ENCODE results near the gene PDE4D. TPM values are rescaled to one million over a fixed set of nuclear protein-coding genes. Genes with fewer than 3 reads are reported as not detected.

PDE4D gene
- total and polyA plus RNA-seq, 12 donors: 1.2 to 18.9 (median 2.1) TPM

- Histone ChIP-seq H3K27me3 (no peaks in the 10 kb centered on the region), H3K27ac (no peak overlapping the region), H3K36me3 (replicated peaks in 1 of 2) (no peaks in the 10 kb centered on the region), H3K9me3 (replicated peaks in 1 of 3) (no peaks in the 10 kb centered on the region), H3K4me1 (replicated peaks in 1 of 2) (no peaks in the 10 kb centered on the region), H3K4me3 (no peak overlapping the region)
- 57 to 75% (median 67%) methylated on average over 5 of the region's 5 CpGs for WGBS, 4 donors
- DNase-seq: no peak
- no peak for TF ChIP-seq POLR2A (IDR thresholded peaks at IDR 0.05)
- no peak for TF ChIP-seq CTCF (IDR thresholded peaks at IDR 0.05)
- intact Hi-C loops (cut with DNase I): no loop called here
Observed at GRCh38 chr5:59436364-59437148, 457.0 kb downstream of the PDE4D start.

GRCh38 chr5:59433174-59433573 lies 460.4 kb downstream of the PDE4D start:
- H3K4me1 ChIP-seq (replicated peaks in 1 of 2): no peaks in the 10 kb centered on the region
- WGBS, 4 donors: 77 to 93% (median 86%) methylated on average over 1 of the region's 1 CpG
- H3K27me3 ChIP-seq: no peaks in the 10 kb centered on the region
- no peak overlapping the region for H3K4me3 ChIP-seq
- intact Hi-C loops (cut with DNase I): no loop called here
- H3K27ac ChIP-seq: no peak overlapping the region
- no peaks in the 10 kb centered on the region for H3K9me3 ChIP-seq (replicated peaks in 1 of 3)
- no peak for DNase-seq
- TF ChIP-seq POLR2A (IDR thresholded peaks at IDR 0.05): no peak
- TF ChIP-seq CTCF (IDR thresholded peaks at IDR 0.05): no peak
- no peaks in the 10 kb centered on the region for H3K36me3 ChIP-seq (replicated peaks in 1 of 2)

- no peak overlapping the region for H3K4me3 ChIP-seq
- intact Hi-C loops (cut with DNase I): no loop called here
- DNase-seq: no peak
- H3K27ac ChIP-seq: no peak overlapping the region
- H3K27me3 ChIP-seq: no peaks in the 10 kb centered on the region
- H3K9me3 ChIP-seq (replicated peaks in 1 of 3): no peaks in the 10 kb centered on the region
- H3K36me3 ChIP-seq (replicated peaks in 1 of 2): no peaks in the 10 kb centered on the region
- TF ChIP-seq CTCF (IDR thresholded peaks at IDR 0.05) (no peak), POLR2A (IDR thresholded peaks at IDR 0.05) (no peak)
- no peaks in the 10 kb centered on the region for H3K4me1 ChIP-seq (replicated peaks in 1 of 2)
- 87 to 91% (median 88%) methylated on average over 9 of the region's 9 CpGs for WGBS, 4 donors
Observed at GRCh38 chr5:59430066-59430685, 463.4 kb downstream of the PDE4D start.

- no peak overlapping the region for H3K27ac ChIP-seq
- no peak for DNase-seq
- WGBS, 4 donors: 57 to 72% (median 59%) methylated on average over 2 of the region's 2 CpGs
- TF ChIP-seq CTCF (IDR thresholded peaks at IDR 0.05): no peak
- TF ChIP-seq POLR2A (IDR thresholded peaks at IDR 0.05): no peak
- no peaks in the 10 kb centered on the region for H3K9me3 ChIP-seq (replicated peaks in 1 of 3)
- no peaks in the 10 kb centered on the region for H3K27me3 ChIP-seq
- H3K4me1 ChIP-seq (replicated peaks in 1 of 2): no peaks in the 10 kb centered on the region
- no peak overlapping the region for H3K4me3 ChIP-seq
- intact Hi-C loops (cut with DNase I): no loop called here
- H3K36me3 ChIP-seq (replicated peaks in 1 of 2): no peaks in the 10 kb centered on the region
Observed at GRCh38 chr5:59428391-59428790, 465.1 kb downstream of the PDE4D start.
